Measurements from ENCODE around the gene HGD. TPM values are rescaled to one million over a fixed set of nuclear protein-coding genes. Genes with fewer than 3 reads are reported as not detected.

Gene HGD
- polyA plus RNA-seq, 1 donor (not counting 4 experiments of a cell fraction or from before 2014, with no cell fraction given): not detected

DNA sequence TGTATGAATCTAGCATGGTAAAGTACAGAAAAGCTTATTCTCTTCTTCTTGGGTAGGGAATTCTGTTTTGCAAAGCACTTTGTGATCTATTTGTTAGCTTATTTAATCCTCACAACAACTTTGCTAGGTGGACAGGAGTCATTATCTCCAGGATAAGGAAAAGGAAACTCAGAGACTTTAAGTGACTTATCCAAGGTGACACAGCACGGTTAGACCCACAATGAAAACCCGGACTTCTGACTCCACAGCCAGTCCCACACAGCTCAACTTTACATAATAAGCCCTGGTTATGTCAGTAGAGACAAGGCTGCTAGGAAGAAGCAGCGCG lies 86.3 kb downstream of the HGD start:
- no peak for FAIRE-seq

GRCh38 chr3:120587332-120587975 lies 94.6 kb downstream of the HGD start:
- H3K4me3 ChIP-seq (ENCODE audit: control insufficient read depth in 2 of 3, extremely low read depth in 1 of 3, insufficient read depth in 2 of 3, low read depth in 1 of 3, low read length in 3 of 3): no peak overlapping the region
- H3K4me1 ChIP-seq (ENCODE audit: control insufficient read depth, extremely low read depth, insufficient read depth, low read length): no peaks in the 10 kb centered on the region
- dilution Hi-C loops (cut with MboI; ENCODE audit: extremely low pct_ligation_motif_present, low sequenced_read_pairs): no loop called here
- no peaks in the 10 kb centered on the region for H3K36me3 ChIP-seq (ENCODE audit: control insufficient read depth in 2 of 2, extremely low read depth in 1 of 2, insufficient read depth in 2 of 2, low read length in 2 of 2)
- H3K79me2 ChIP-seq (ENCODE audit: control insufficient read depth, insufficient read depth, low read length): no peaks in the 10 kb centered on the region
- H3K9ac ChIP-seq (ENCODE audit: control insufficient read depth, extremely low read depth, insufficient read depth, low read length): no peak overlapping the region
- TF ChIP-seq, protein P1, sequence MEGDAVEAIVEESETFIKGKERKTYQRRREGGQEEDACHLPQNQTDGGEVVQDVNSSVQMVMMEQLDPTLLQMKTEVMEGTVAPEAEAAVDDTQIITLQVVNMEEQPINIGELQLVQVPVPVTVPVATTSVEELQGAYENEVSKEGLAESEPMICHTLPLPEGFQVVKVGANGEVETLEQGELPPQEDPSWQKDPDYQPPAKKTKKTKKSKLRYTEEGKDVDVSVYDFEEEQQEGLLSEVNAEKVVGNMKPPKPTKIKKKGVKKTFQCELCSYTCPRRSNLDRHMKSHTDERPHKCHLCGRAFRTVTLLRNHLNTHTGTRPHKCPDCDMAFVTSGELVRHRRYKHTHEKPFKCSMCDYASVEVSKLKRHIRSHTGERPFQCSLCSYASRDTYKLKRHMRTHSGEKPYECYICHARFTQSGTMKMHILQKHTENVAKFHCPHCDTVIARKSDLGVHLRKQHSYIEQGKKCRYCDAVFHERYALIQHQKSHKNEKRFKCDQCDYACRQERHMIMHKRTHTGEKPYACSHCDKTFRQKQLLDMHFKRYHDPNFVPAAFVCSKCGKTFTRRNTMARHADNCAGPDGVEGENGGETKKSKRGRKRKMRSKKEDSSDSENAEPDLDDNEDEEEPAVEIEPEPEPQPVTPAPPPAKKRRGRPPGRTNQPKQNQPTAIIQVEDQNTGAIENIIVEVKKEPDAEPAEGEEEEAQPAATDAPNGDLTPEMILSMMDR (optimal IDR thresholded peaks at IDR 0.05 in 1 of 3, IDR thresholded peaks at IDR 0.05 in 1 of 3, conservative IDR thresholded peaks at IDR 0.05 in 1 of 3; ENCODE audit: extremely low read depth in 1 of 3, insufficient read depth in 2 of 3, low read length in 3 of 3): no peak
- TF ChIP-seq EZH2 (IDR thresholded peaks at IDR 0.05; ENCODE audit: low read length): no peak
- H3K27ac ChIP-seq (ENCODE audit: control insufficient read depth, insufficient read depth, low read length): no peak overlapping the region
- no peak for DNase-seq (ENCODE audit: low read depth, low spot score)
- no peak for FAIRE-seq
- peaks cover 3% of the 10 kb centered on the region for H3K27me3 ChIP-seq (ENCODE audit: control insufficient read depth, extremely low read depth, insufficient read depth, low read length)
- no peaks in the 10 kb centered on the region for H4K20me1 ChIP-seq (ENCODE audit: control insufficient read depth, extremely low read depth, insufficient read depth, low read length)
- H3K9me3 ChIP-seq (ENCODE audit: control insufficient read depth, low read depth, low read length): no peaks in the 10 kb centered on the region
- no peak overlapping the region for H2AFZ ChIP-seq (ENCODE audit: control insufficient read depth, low read length)
- H3K4me2 ChIP-seq (ENCODE audit: control insufficient read depth, extremely low read depth, insufficient read depth, low read depth, low read length): no peak overlapping the region
- no peaks in the 10 kb centered on the region for H3K9me1 ChIP-seq (ENCODE audit: control insufficient read depth, extremely low read depth, insufficient read depth, low read length)

More for the DNA sequence above, 86.3 kb downstream of the HGD start:
- Histone ChIP-seq H3K27me3 (ENCODE audit: control insufficient read depth, extremely low read depth, insufficient read depth, low read length) (peaks cover 3% of the 10 kb centered on the region), H3K79me2 (ENCODE audit: control insufficient read depth, insufficient read depth, low read length) (peaks cover 25% of the 10 kb centered on the region), H3K4me3 (ENCODE audit: control insufficient read depth in 2 of 3, extremely low read depth in 1 of 3, insufficient read depth in 2 of 3, low read depth in 1 of 3, low read length in 3 of 3) (peak overlapping the region; percentile 82 to 95 (median 95)), H3K9ac (ENCODE audit: control insufficient read depth, extremely low read depth, insufficient read depth, low read length) (peak overlapping the region; percentile 93), H3K4me2 (ENCODE audit: control insufficient read depth, extremely low read depth, insufficient read depth, low read depth, low read length) (peak overlapping the region; percentile 83), H2AFZ (ENCODE audit: control insufficient read depth, low read length) (peak overlapping the region; percentile 97), H4K20me1 (ENCODE audit: control insufficient read depth, extremely low read depth, insufficient read depth, low read length) (no peaks in the 10 kb centered on the region), H3K9me3 (ENCODE audit: control insufficient read depth, low read depth, low read length) (no peaks in the 10 kb centered on the region), H3K9me1 (ENCODE audit: control insufficient read depth, extremely low read depth, insufficient read depth, low read length) (no peaks in the 10 kb centered on the region), H3K27ac (ENCODE audit: control insufficient read depth, insufficient read depth, low read length) (peak overlapping the region; percentile 88), H3K4me1 (ENCODE audit: control insufficient read depth, extremely low read depth, insufficient read depth, low read length) (no peaks in the 10 kb centered on the region), H3K36me3 (ENCODE audit: control insufficient read depth in 2 of 2, extremely low read depth in 1 of 2, insufficient read depth in 2 of 2, low read length in 2 of 2) (peaks cover 2 to 4% of the 10 kb centered on the region in 2 experiments)
- dilution Hi-C loops (cut with MboI; ENCODE audit: extremely low pct_ligation_motif_present, low sequenced_read_pairs): no loop called here
- TF ChIP-seq EZH2 (IDR thresholded peaks at IDR 0.05; ENCODE audit: low read length): no peak
- TF ChIP-seq, protein P1 (optimal IDR thresholded peaks at IDR 0.05 in 1 of 3, IDR thresholded peaks at IDR 0.05 in 1 of 3, conservative IDR thresholded peaks at IDR 0.05 in 1 of 3; ENCODE audit: extremely low read depth in 1 of 3, insufficient read depth in 2 of 3, low read length in 3 of 3): no peak
- no peak for DNase-seq (ENCODE audit: low read depth, low spot score)

Small RNA genes lying within 50 kb of the gene (small RNA-seq; reads per million reads assigned to genes)
- gene MTCO1P29 (ENCODE audit: insufficient read length in 3 of 3, low read depth in 3 of 3, low replicate concordance in 1 of 3) (0 reads per million in 3 experiments), gene MTCO2P29 (ENCODE audit: insufficient read length in 3 of 3, low read depth in 3 of 3, low replicate concordance in 1 of 3) (0 reads per million in 3 experiments)

Other genes starting within 250 kb of the HGD start
- gene FSTL1, start 231.2 kb downstream of the HGD start, polyA plus RNA-seq: 59.0 to 93.9 TPM (median 67.1 TPM) in 3 replicates
- gene NDUFB4, start 85.9 kb downstream of the HGD start, polyA plus RNA-seq: 130 to 215 TPM (median 143 TPM) in 3 replicates
- 7.6 to 13.4 TPM (median 8.2 TPM) in 3 replicates for gene RABL3, start 60.3 kb upstream of the HGD start, polyA plus RNA-seq
- gene GTF2E1, start 60.5 kb upstream of the HGD start, polyA plus RNA-seq: 8.3 to 14.8 TPM (median 13.2 TPM) in 3 replicates
- gene STXBP5L, start 226.0 kb upstream of the HGD start, polyA plus RNA-seq: not detected in 3 replicates